ENCODE results near the gene IPO8.

- TF ChIP-seq CTCF (IDR thresholded peaks at IDR 0.05; ENCODE audit: insufficient read depth, low read depth, low read length) (no peak), EZH2 (IDR thresholded peaks at IDR 0.05; ENCODE audit: insufficient read depth, low read length) (no peak)
Measured at GRCh38 chr12:30582943-30583342, 112.7 kb downstream of the IPO8 start.
